GM11168 (cell line): ENCODE measurements around the gene LPCAT2.

Experiments used
- in situ Hi-C: fragments of 300-500 bp; cut with MboI; formaldehyde crosslinking; loops from one replicate; pipeline ENCODE4 v1.12.0; 2022; ENCODE audit warnings: low sequenced_read_pairs; ENCODE audit not compliant: unreplicated experiment

Gene LPCAT2, protein sequence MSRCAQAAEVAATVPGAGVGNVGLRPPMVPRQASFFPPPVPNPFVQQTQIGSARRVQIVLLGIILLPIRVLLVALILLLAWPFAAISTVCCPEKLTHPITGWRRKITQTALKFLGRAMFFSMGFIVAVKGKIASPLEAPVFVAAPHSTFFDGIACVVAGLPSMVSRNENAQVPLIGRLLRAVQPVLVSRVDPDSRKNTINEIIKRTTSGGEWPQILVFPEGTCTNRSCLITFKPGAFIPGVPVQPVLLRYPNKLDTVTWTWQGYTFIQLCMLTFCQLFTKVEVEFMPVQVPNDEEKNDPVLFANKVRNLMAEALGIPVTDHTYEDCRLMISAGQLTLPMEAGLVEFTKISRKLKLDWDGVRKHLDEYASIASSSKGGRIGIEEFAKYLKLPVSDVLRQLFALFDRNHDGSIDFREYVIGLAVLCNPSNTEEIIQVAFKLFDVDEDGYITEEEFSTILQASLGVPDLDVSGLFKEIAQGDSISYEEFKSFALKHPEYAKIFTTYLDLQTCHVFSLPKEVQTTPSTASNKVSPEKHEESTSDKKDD

DNA sequence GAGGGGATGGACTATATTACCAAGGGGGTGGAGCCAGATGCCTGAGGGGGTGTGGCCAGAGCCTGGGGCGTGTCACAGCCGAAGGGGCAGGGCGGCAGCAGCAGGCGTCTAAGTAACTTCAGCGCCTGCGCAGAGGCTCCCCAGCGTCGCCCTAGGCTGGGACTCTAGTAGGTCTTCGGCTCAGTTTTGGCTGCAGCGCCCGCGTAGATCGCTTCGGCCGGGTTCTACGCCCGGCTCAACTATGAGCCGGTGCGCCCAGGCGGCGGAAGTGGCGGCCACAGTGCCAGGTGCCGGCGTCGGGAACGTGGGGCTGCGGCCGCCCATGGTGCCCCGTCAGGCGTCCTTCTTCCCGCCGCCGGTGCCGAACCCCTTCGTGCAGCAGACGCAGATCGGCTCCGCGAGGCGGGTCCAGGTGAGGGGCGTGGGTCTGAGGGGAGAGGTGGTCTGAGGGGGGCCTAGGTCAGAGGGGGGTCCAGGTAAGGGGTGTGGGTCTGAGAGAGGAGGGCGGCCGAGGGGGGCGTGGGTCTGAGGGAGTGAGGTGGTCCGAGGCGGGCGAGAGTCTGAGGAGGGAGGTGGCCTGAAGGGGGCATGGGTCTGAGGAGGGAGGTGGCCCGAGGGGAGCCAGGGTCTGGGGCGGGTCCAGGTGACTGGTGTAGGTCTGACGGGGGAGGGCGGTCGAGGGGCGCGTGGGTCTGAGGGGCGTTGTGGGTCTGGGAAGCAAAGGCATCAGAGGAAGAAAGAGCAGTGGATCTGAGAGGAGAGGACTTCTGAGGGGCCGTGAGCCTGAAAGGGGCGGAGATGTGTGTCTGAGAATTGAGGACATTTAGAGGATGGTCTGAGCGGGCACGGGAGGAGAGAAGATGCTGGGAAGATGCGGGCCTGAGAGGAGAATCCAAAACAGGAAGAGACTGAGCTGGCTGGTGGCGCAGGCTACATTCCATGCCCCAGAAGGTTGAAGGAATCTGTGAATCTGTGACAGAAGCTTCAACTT, at the start of gene LPCAT2:
LPCAT2 (plus strand) TSS at position 132 of the 991 bp plus-strand sequence; CDS start at position 242, 110 bp downstream.
- in situ Hi-C loops, result no loop called here

DNA sequence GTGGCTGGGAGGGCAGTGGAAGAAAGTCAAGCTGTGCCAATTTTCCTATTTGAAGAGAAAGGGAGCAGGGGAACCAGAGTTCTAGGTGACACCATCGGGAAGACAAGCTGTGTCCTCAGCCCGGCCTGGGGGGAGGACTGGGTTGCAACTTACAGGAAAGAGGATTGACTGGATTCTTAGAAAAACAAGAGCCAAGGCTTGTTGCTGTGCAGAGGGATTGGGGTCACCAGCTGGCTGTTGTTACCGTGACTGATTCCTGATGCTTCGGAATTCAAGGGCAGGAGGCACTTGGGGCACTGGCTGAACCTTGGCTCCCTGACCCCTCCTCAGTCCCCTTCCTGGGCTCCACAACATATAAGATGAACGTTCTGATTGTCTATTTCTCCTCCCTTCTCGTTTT, 46.6 kb upstream of the LPCAT2 start:
- in situ Hi-C loops, result loop anchor here (25.0 kb wide), 1 partner anchor 400 kb away; no protein-coding TSS in a partner anchor

DNA sequence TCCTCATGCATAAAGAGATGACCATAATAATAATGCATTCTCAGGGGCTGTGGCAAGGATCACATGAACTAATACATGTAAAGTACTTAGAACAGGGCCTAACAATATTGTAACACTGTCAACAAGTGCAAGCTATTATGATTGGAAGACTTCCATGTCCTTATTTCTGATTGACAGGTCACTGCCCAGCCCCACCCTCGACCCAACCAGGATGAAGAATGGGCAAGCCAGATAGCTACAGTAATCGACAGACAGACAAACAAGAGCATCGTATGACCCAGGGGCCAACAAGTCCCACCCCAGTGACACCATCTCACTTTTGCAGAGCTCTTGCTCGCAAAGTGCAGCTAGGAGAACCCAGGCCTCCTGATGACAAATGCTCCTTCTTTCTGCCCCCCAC, 44.5 kb upstream of the LPCAT2 start:
- in situ Hi-C loops, result loop anchor here (25.0 kb wide), 1 partner anchor 398 kb away; no protein-coding TSS in a partner anchor

DNA sequence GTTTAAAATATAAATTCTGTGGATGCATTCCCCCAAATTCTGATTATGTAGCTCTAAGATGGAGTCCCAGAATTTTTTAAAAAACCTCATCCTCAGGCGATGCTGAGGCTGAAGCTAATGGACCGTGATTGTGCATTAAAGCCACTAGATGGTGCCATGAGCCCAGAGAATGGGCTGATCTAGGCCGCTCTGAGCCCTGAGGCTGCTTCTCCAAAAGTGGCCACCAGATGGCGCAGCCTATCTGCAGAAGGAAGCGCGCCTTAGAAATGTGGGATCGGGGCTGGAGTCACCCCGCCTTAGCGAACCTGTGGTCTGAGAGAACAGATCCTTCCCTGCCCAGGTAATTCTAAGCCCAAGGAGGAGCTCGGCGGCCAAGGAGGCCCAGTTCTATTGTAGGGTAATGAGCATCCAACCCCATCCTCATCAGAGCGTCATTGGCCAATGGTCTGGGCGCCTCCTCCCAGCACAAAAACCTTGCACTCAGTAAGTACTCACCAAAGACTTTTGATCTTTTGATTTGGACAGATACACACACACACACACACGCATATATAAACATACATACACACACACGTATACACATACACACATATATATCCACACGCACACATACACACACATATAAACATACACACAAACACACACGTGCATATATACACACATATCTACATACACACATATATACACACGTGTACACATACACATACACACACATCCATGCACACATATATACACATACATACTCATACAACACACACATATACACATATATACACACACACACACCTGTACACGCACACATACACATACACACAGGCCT, 43.6 kb upstream of the LPCAT2 start:
- in situ Hi-C loops, result loop anchor here (25.0 kb wide), 1 partner anchor 397 kb away; no protein-coding TSS in a partner anchor

DNA sequence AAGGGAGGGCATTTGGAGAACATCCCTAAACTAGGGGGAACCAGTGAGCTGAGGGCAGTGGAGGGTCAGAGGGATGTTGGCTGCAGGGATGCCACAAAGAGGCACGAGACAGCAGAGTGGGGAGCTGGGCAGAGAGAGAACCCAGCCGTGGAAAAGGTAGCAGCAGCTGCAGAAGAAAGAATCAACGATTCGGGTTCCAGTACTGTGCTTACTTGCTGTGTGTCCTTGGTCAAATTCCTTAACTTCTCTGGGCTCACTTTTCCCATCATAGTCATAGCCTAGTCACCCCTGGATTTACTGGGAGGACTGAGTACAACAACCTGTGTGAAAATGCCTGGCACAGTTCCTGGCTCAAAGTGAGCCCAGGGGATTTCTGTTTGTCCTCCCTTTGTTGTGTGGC, 42.7 kb upstream of the LPCAT2 start:
- in situ Hi-C loops, result loop anchor here (25.0 kb wide), 1 partner anchor 396 kb away; no protein-coding TSS in a partner anchor

DNA sequence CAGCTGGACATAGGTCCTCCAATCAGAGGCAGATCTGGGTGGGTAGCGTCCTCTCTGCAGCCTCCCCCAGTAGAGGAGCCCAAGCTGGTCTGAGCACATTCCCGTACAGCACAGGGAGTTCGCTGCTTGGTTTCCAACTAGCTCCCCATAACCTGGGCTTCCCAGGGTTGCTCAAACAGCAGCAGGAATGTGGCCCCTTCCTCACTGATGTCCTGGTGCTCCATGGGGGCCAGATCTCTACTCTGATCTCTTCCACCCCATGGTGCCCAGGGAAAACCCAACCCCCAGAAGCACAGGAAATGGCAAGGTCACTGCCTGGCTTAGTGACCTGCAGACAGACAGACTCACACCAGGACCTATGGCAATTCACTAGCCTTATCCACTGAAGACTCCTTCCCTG, 41.0 kb upstream of the LPCAT2 start:
- in situ Hi-C loops, result loop anchor here (25.0 kb wide), 1 partner anchor 394 kb away; no protein-coding TSS in a partner anchor

DNA sequence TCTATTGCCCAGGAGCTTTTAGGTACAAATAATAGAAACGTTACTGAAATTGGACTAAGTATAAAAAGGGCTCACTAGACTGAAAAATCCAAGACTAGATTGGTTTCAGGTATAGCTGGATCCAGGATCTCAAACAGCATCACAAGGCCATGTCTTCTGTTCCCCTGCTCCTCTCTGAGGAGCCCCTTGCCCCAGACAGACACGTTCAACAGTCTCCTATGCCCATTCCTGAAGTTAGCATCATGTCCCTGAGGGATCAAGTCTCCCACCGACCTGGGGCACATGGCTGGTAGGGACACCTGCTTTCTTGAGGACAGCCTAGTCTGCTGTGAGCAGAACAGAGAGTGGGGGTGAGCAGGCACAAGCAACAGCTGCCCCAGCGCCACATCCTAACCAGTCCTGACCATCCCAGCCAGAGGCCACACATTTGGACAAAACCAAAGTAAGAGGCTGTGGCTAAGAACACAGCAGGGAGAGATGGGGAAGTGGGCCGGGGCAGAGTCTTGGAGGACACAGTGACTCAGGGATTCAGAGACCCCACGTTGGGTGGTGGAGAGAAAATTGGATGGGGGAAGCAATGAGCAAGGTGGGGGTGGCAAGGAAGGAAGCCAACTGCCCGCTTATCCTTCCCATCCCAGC, 40.4 kb upstream of the LPCAT2 start:
- in situ Hi-C loops, result loop anchor here (25.0 kb wide), 1 partner anchor 394 kb away; no protein-coding TSS in a partner anchor

DNA sequence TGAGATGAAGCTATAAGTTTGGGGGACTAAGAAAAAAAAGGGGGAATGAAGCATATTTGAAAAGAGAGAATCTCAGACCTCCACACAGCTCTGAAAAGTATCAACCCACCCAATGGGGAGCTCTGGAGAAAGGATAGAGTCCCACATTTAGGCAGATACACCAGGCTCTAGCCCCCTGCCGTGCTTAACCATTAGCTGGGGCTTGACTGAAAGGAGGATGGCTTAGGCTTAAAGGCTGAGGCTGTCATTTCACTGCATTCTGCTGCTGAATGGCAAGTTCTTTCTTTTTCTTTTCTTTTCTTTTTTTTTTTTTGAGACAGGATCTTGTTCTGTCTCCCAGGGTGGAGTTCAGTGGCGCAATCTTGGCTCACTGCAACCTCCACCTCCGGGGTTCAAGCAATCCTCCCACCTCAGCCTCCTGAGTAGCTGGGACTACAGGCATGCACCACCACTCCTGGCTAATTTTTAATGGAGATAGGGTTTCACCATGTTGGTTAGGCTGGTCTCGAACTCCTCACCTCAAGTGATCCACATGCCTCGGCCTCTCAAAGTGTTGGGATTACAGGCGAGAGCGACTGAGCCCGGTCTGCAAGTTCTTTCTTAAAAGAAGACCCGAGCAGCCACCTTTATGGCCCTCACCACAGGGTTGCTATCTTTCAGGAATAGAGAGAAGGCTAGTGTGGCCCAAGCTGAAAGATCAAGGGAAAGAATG, 38.9 kb upstream of the LPCAT2 start:
- in situ Hi-C loops, result loop anchor here (10.0 to 25.0 kb wide), 2 partner anchors 235 to 392 kb away; no protein-coding TSS in a partner anchor

DNA sequence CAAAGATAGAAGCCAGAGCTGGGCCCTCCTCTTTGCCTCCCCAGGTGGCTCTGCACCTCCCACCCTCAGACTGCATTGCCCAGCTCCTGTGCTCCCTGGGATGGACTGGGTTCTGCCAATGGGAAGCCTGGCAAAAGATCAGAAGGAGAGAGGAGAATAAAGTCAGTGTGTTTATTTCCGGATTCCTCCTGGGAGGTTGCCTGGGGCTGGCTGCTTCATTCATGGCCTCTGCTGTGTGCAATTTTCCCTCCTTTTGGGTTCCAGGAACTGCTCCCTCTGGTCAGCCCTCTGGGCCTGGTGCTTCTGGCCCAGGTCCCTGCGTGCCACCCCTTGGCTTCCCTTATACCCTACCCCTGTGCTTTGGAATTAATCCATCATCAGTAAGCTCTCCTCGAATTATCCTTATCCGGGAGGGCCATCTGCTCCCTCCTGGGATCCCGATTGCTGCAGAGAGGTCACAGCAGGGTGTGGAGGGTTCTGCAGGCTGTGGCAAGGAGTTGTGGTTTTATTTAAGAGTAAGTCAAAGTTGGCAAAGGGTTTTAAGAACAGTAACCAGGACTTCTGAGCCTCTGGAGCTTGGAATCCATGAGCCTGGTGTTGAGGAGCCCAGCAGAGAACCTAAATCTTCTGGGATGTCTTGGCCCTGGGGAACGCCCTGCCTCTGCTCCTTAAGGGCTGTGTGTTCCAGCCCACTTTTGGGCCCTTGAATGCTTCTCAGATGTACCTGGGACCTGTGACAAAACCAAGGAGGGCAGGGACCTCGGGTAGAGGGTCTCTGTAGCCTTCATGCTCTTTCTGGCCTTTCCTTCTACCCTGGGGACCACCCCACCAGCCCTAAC, 38.1 kb upstream of the LPCAT2 start:
- in situ Hi-C loops, result loop anchor here (10.0 to 25.0 kb wide), 2 partner anchors 234 to 392 kb away; no protein-coding TSS in a partner anchor

DNA sequence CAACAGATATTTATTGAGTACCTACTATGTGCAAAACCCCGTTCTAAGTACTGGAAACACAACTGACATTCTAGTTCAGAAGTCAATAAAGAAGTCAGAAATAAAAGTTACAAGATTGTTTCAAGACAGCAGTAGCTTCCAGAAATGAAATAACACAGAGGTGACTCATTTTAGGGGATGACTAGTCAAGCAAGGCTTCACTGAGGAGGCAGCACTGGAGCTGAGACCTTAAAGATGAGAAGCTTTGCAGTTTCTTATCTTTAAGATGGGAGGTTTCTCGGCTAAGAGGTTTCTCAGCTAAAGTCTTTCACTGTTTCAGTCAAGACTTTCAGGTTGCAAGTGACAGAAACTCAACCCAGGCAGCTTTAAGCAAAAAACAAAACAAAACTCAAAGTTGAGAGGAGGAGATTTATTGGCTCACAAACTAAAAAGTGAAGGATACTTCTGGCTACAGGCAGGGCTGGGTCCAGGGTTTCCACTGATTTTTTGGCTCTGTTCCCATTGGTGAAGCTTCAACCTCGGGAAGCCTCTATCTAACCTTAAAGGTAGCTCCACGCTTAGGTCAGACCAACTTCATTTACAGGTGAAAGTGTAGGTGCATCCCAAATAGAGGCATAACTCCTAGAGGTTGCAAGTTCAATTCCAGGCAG, 37.3 kb upstream of the LPCAT2 start:
- in situ Hi-C loops, result loop anchor here (10.0 to 25.0 kb wide), 2 partner anchors 233 to 391 kb away; no protein-coding TSS in a partner anchor

DNA sequence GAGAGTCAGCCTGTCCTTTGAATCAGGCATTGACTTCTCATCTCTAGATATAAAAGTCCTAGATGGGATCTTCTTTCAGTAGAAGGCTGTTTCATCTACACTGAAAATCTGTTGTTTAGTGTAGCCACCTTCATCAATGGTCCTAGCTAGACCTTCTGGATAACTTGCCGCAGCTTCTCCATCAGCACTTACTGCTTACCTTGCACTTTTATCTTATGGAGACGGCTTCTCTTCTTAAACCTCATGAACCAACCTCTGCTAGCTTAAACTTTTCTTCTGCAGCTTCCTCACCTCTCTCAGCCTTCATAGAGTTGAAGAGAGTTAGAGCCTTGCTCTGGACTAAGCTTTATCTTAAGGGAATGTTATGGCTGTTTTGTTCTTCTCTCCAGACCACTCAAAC, 35.3 kb upstream of the LPCAT2 start:
- in situ Hi-C loops, result loop anchor here (10.0 to 25.0 kb wide), 2 partner anchors 231 to 389 kb away; no protein-coding TSS in a partner anchor

DNA sequence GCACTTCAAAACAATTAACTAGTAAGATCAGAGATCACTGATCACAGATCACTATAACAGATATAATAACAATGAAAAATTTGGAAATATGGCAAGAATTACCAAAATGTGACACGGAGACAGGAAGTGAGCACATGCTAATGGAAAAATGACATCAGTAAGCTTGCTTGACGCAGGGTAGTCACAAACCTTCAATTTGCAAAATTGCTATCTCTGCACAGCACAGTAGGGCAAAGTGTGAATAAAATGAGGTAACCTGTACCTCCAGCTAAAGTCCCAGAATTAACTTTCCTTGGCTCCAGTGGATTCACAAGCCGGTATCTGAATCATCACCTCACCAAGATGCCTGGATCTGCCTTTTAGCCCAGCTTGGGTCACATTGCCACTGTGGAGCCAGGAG, 34.1 kb upstream of the LPCAT2 start:
- in situ Hi-C loops, result loop anchor here (10.0 to 25.0 kb wide), 2 partner anchors 230 to 387 kb away; no protein-coding TSS in a partner anchor

DNA sequence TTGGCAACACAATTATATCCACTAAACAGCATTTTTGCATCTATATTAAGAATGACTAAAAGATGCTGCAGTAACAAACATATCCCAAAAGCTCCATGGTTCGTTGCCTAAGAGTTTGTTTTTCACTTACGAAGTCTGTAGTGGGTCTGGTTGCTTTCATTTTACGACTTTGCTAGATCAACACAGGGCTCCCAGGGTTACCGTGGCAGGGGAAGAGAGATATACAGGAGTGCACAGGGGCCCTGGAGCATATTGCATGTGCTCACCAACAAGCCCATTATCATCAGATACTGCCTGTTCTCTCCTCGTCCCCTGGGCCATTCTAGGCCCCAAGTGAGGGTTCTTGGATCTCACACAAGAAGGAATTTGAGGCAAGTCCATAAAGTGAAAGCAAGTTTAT, 33.0 kb upstream of the LPCAT2 start:
- in situ Hi-C loops, result loop anchor here (10.0 kb wide), 1 partner anchor 229 kb away; no protein-coding TSS in a partner anchor

DNA sequence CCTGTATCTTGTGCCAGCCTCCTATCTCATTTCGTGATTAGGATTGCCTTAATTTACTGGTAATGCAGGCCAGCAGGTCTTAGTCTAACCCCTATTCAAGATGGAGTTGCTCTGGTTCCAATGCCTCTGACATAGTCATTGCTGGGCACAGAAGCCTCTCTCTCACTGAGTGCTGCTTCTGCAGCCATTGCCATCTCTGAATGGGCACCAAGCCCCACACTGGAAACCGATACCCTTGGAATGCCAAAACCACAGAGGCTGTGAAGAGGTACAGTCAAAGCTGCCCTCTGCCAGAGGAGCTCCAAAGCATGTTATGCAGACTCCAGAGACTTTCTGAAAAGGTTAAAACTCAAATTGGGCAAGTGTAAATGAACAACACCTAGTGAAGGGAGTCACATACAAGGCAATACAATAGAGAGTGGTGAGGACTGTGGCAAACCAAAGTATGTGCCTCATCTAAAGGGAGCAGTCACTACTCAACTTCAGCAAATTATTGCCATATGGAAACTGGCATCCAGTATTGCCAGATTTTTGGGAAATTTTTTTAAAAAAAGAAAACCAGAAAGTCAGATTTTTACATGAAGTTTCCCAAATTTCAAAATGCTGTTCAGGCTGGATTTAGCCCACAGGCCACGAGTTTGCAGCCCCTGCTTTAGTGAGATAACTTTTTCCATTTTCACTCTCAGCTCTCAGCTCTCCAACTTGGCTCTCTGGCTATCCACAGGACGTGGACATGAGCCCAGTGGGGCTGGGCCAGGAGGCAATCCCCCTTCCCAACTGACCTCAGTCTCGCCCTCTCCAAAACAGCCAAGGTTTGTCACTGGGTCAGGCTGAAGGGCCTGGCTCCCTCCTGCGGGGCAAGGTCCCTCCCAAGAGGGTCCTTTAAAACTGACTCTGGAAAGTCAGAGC, 32.0 kb upstream of the LPCAT2 start:
- in situ Hi-C loops, result loop anchor here (10.0 kb wide), 1 partner anchor 228 kb away; no protein-coding TSS in a partner anchor

DNA sequence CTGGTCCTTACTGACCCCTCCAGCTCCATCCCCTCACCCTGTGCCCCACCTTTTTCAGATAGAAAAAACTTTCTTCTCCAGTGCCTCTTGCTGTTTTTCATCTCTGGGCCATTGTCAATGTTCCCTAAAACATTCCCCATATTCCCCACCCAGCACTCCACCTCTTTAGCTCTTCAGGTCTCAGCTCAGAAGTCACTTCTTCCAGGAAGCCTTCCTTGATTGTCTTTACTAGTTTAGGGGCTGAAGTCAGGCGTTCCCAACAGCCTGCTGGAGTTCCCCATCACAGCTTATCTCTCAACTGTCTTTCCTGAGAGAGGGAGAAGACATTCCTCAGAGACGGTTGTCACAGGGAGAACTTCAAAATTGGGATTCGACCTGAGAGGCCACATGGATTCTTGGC, 31.1 kb upstream of the LPCAT2 start:
- in situ Hi-C loops, result loop anchor here (10.0 kb wide), 1 partner anchor 227 kb away; no protein-coding TSS in a partner anchor
